ENCODE results near the gene CDC42BPB. TPM values are rescaled to one million over a fixed set of nuclear protein-coding genes. Genes with fewer than 3 reads are reported as not detected.
A peak's percentile ranks its signal among the peaks of the same experiment; 100 is the strongest.

Gene CDC42BPB
- total and polyA plus RNA-seq, 2 donors (not counting 1 experiment from before 2014, with no cell fraction given), result 44.8 to 98.3 TPM

GRCh38 chr14:102991376-102991775, 66.0 kb downstream of the CDC42BPB start:
- Histone ChIP-seq H3K4me3 (replicated peaks in 1 of 4; ENCODE audit: control extremely low read depth in 1 of 4, insufficient read depth in 1 of 4, low read depth in 3 of 4, low read length in 4 of 4) (no peak overlapping the region), H3K9me3 (ENCODE audit: control insufficient read depth, insufficient read depth, low read depth, low read length) (no peaks in the 10 kb centered on the region), H3K27me3 (ENCODE audit: control insufficient read depth, insufficient read depth, low read length) (no peaks in the 10 kb centered on the region), H3K27ac (ENCODE audit: insufficient read depth, low read length) (no peak overlapping the region), H4K20me1 (ENCODE audit: control insufficient read depth, extremely low read depth, insufficient read depth, low read length) (no peaks in the 10 kb centered on the region), H2AFZ (ENCODE audit: low read length) (no peak overlapping the region), H3K79me2 (ENCODE audit: control insufficient read depth, insufficient read depth, low read length) (peaks cover 11% of the 10 kb centered on the region), H3K9ac (ENCODE audit: insufficient read depth, low read length) (no peak overlapping the region), H3K4me1 (ENCODE audit: control insufficient read depth, extremely low read depth, insufficient read depth, low read length) (peaks cover 3% of the 10 kb centered on the region), H3K36me3 (ENCODE audit: control insufficient read depth, insufficient read depth, low read length) (peaks cover 2% of the 10 kb centered on the region), H3K4me2 (ENCODE audit: extremely low read depth, insufficient read depth, low read length) (no peak overlapping the region)
- no peak for DNase-seq (ENCODE audit: low read depth in 2 of 2)
- no peak for TF ChIP-seq EZH2 (IDR thresholded peaks at IDR 0.05; ENCODE audit: low read length, missing control alignments)
- TF ChIP-seq, protein P1, sequence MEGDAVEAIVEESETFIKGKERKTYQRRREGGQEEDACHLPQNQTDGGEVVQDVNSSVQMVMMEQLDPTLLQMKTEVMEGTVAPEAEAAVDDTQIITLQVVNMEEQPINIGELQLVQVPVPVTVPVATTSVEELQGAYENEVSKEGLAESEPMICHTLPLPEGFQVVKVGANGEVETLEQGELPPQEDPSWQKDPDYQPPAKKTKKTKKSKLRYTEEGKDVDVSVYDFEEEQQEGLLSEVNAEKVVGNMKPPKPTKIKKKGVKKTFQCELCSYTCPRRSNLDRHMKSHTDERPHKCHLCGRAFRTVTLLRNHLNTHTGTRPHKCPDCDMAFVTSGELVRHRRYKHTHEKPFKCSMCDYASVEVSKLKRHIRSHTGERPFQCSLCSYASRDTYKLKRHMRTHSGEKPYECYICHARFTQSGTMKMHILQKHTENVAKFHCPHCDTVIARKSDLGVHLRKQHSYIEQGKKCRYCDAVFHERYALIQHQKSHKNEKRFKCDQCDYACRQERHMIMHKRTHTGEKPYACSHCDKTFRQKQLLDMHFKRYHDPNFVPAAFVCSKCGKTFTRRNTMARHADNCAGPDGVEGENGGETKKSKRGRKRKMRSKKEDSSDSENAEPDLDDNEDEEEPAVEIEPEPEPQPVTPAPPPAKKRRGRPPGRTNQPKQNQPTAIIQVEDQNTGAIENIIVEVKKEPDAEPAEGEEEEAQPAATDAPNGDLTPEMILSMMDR (conservative IDR thresholded peaks at IDR 0.05 in 1 of 2, IDR thresholded peaks at IDR 0.05 in 1 of 2; ENCODE audit: low read depth in 1 of 2, low read length in 2 of 2), result no peak

GRCh38 chr14:102988054-102988453, 69.3 kb downstream of the CDC42BPB start:
- Histone ChIP-seq H3K9me3 (ENCODE audit: control insufficient read depth, insufficient read depth, low read depth, low read length) (no peaks in the 10 kb centered on the region), H4K20me1 (ENCODE audit: control insufficient read depth, extremely low read depth, insufficient read depth, low read length) (no peaks in the 10 kb centered on the region), H3K27me3 (ENCODE audit: control insufficient read depth, insufficient read depth, low read length) (no peaks in the 10 kb centered on the region), H3K4me3 (replicated peaks in 1 of 4; ENCODE audit: control extremely low read depth in 1 of 4, insufficient read depth in 1 of 4, low read depth in 3 of 4, low read length in 4 of 4) (no peak overlapping the region), H3K4me2 (ENCODE audit: extremely low read depth, insufficient read depth, low read length) (no peak overlapping the region), H3K27ac (ENCODE audit: insufficient read depth, low read length) (no peak overlapping the region), H3K4me1 (ENCODE audit: control insufficient read depth, extremely low read depth, insufficient read depth, low read length) (no peaks in the 10 kb centered on the region), H3K79me2 (ENCODE audit: control insufficient read depth, insufficient read depth, low read length) (peaks cover 11% of the 10 kb centered on the region), H3K36me3 (ENCODE audit: control insufficient read depth, insufficient read depth, low read length) (peaks cover 10% of the 10 kb centered on the region), H3K9ac (ENCODE audit: insufficient read depth, low read length) (no peak overlapping the region), H2AFZ (ENCODE audit: low read length) (no peak overlapping the region)
- TF ChIP-seq, protein P1 (conservative IDR thresholded peaks at IDR 0.05 in 1 of 2, IDR thresholded peaks at IDR 0.05 in 1 of 2; ENCODE audit: low read depth in 1 of 2, low read length in 2 of 2), result no peak
- TF ChIP-seq EZH2 (IDR thresholded peaks at IDR 0.05; ENCODE audit: low read length, missing control alignments), result no peak
- peak in 1 of 2 donors; percentile 28 for DNase-seq (ENCODE audit: low read depth in 2 of 2)

GRCh38 chr14:102986810-102987579, 70.4 kb downstream of the CDC42BPB start:
- H3K4me2 ChIP-seq (ENCODE audit: extremely low read depth, insufficient read depth, low read length), result no peak overlapping the region
- H3K4me1 ChIP-seq (ENCODE audit: control insufficient read depth, extremely low read depth, insufficient read depth, low read length), result no peaks in the 10 kb centered on the region
- peak; percentile 82 to 84 for DNase-seq (ENCODE audit: low read depth in 2 of 2)
- H2AFZ ChIP-seq (ENCODE audit: low read length), result no peak overlapping the region
- H3K9me3 ChIP-seq (ENCODE audit: control insufficient read depth, insufficient read depth, low read depth, low read length), result no peaks in the 10 kb centered on the region
- H3K4me3 ChIP-seq (replicated peaks in 1 of 4; ENCODE audit: control extremely low read depth in 1 of 4, insufficient read depth in 1 of 4, low read depth in 3 of 4, low read length in 4 of 4), result no peak overlapping the region
- no peak for TF ChIP-seq EZH2 (IDR thresholded peaks at IDR 0.05; ENCODE audit: low read length, missing control alignments)
- TF ChIP-seq, protein P1 (conservative IDR thresholded peaks at IDR 0.05 in 1 of 2, IDR thresholded peaks at IDR 0.05 in 1 of 2; ENCODE audit: low read depth in 1 of 2, low read length in 2 of 2), result no peak
- H4K20me1 ChIP-seq (ENCODE audit: control insufficient read depth, extremely low read depth, insufficient read depth, low read length), result no peaks in the 10 kb centered on the region
- H3K79me2 ChIP-seq (ENCODE audit: control insufficient read depth, insufficient read depth, low read length), result peaks cover 9% of the 10 kb centered on the region
- peaks cover 13% of the 10 kb centered on the region for H3K36me3 ChIP-seq (ENCODE audit: control insufficient read depth, insufficient read depth, low read length)
- no peak overlapping the region for H3K27ac ChIP-seq (ENCODE audit: insufficient read depth, low read length)
- no peak overlapping the region for H3K9ac ChIP-seq (ENCODE audit: insufficient read depth, low read length)
- no peaks in the 10 kb centered on the region for H3K27me3 ChIP-seq (ENCODE audit: control insufficient read depth, insufficient read depth, low read length)

All from fibroblast of lung (primary cell).